ENCODE measurements around the gene FUT8.

FUT8 gene

GRCh38 chr14:65560340-65561027 lies 148.0 kb downstream of the FUT8 start:
- DNase-seq = no peak

- DNase-seq = no peak
Observed at GRCh38 chr14:65564370-65564769, 151.8 kb downstream of the FUT8 start.

- no peak for DNase-seq
Observed at GRCh38 chr14:65565948-65566347, 153.4 kb downstream of the FUT8 start.

- no peak for DNase-seq
Observed at GRCh38 chr14:65566820-65567522, 154.4 kb downstream of the FUT8 start.

GRCh38 chr14:65574611-65575010 lies 162.1 kb downstream of the FUT8 start:
- DNase-seq = no peak

- no peak for DNase-seq
Observed at GRCh38 chr14:65575389-65575788, 162.9 kb downstream of the FUT8 start.

GRCh38 chr14:65580973-65581372 lies 168.4 kb downstream of the FUT8 start:
- DNase-seq = no peak

GRCh38 chr14:65581378-65581777 lies 168.8 kb downstream of the FUT8 start:
- DNase-seq = no peak

GRCh38 chr14:65581799-65582198 lies 169.3 kb downstream of the FUT8 start:
- DNase-seq = no peak

GRCh38 chr14:65585216-65585615 lies 172.7 kb downstream of the FUT8 start:
- DNase-seq = no peak

GRCh38 chr14:65588426-65589140 lies 176.1 kb downstream of the FUT8 start:
- DNase-seq = no peak

- DNase-seq = no peak
Observed at GRCh38 chr14:65594153-65594881, 181.8 kb downstream of the FUT8 start.

- DNase-seq = no peak
Observed at GRCh38 chr14:65594882-65595237, 182.3 kb downstream of the FUT8 start.

GRCh38 chr14:65599375-65599774 lies 186.8 kb downstream of the FUT8 start:
- DNase-seq = no peak

GRCh38 chr14:65600742-65601141 lies 188.2 kb downstream of the FUT8 start:
- DNase-seq = no peak

GRCh38 chr14:65604535-65604934 lies 192.0 kb downstream of the FUT8 start:
- DNase-seq = no peak

- no peak for DNase-seq
Observed at GRCh38 chr14:65604936-65605335, 192.4 kb downstream of the FUT8 start.

GRCh38 chr14:65606460-65606859 lies 193.9 kb downstream of the FUT8 start:
- DNase-seq = no peak

GRCh38 chr14:65613131-65613650 lies 200.7 kb downstream of the FUT8 start:
- DNase-seq = no peak

- DNase-seq = no peak
Observed at GRCh38 chr14:65618996-65619395, 206.5 kb downstream of the FUT8 start.

GRCh38 chr14:65620195-65620594 lies 207.7 kb downstream of the FUT8 start:
- DNase-seq = no peak

GRCh38 chr14:65622703-65623102 lies 210.2 kb downstream of the FUT8 start:
- DNase-seq = no peak

- DNase-seq = no peak
Observed at GRCh38 chr14:65623759-65624158, 211.2 kb downstream of the FUT8 start.

Data from activated gamma-delta T cell treated with Interleukin-2 at 50 U/mL for 16 hours (primary cell).